AG08396 (cell line): Measurements from ENCODE around the gene CALHM1.
"Not testable (repeated sequence)": the region's sequence is repeated elsewhere in the genome, so short reads cannot be mapped to it uniquely, and the experiment has no call there.

ENCODE experiments used
- DNase-seq: peaks from one replicate; pipeline ENCODE4 v3.0.0; 2012; ENCODE audit warnings: low spot score, mixed read lengths

CALHM1 gene

GRCh38 chr10:103429647-103430046 is 29.1 kb downstream of the CALHM1 start:
- DNase-seq = no peak

- DNase-seq = no peak
These were observed 29.6 kb downstream of the CALHM1 start for GRCh38 chr10:103428989-103429643.

- no peak for DNase-seq
These were observed 30.8 kb downstream of the CALHM1 start for GRCh38 chr10:103427866-103428265.

- no peak for DNase-seq
These were observed 35.0 kb downstream of the CALHM1 start for GRCh38 chr10:103423748-103424147.

GRCh38 chr10:103419101-103419500 is 39.6 kb downstream of the CALHM1 start:
- DNase-seq = no peak

GRCh38 chr10:103417601-103418000 is 41.1 kb downstream of the CALHM1 start:
- DNase-seq = no peak

GRCh38 chr10:103417148-103417469 is 41.6 kb downstream of the CALHM1 start:
- DNase-seq = not testable (repeated sequence)

- peak; percentile 40 for DNase-seq
These were observed 42.1 kb downstream of the CALHM1 start for GRCh38 chr10:103416436-103417147.

- no peak for DNase-seq
These were observed 43.1 kb downstream of the CALHM1 start for GRCh38 chr10:103415581-103415980.

GRCh38 chr10:103413564-103413963 is 45.1 kb downstream of the CALHM1 start:
- DNase-seq = no peak
